Measurements from ENCODE around the gene MLXIP. TPM values are rescaled to one million over a fixed set of nuclear protein-coding genes. Genes with fewer than 3 reads are reported as not detected.

MLXIP gene
- total RNA-seq, 1 donor from 2014 or later, result 48.7 TPM

- no peak overlapping the region for H3K27ac Mint-ChIP-seq
- no peak for TF ChIP-seq CTCF (IDR thresholded peaks at IDR 0.05; ENCODE audit: unreplicated experiment)
- H3K27me3 Mint-ChIP-seq, result peaks cover 12% of the 10 kb centered on the region
- H3K4me3 Mint-ChIP-seq (ENCODE audit: low read depth), result no peak overlapping the region
- no peaks in the 10 kb centered on the region for H3K4me1 Mint-ChIP-seq (ENCODE audit: low read depth)
- no peak for DNase-seq (ENCODE audit: low spot score, unreplicated experiment)
- H3K9me3 Mint-ChIP-seq (ENCODE audit: low read depth), result no peaks in the 10 kb centered on the region
- no peaks in the 10 kb centered on the region for H3K36me3 Mint-ChIP-seq (ENCODE audit: insufficient read depth)
These were observed 83.1 kb downstream of the MLXIP start for GRCh38 chr12:122161682-122162081.

GRCh38 chr12:122162976-122163375 lies 84.4 kb downstream of the MLXIP start:
- Mint-ChIP-seq H3K27ac (no peak overlapping the region), H3K36me3 (ENCODE audit: insufficient read depth) (no peaks in the 10 kb centered on the region), H3K4me1 (ENCODE audit: low read depth) (no peaks in the 10 kb centered on the region), H3K27me3 (peaks cover 12% of the 10 kb centered on the region), H3K9me3 (ENCODE audit: low read depth) (no peaks in the 10 kb centered on the region), H3K4me3 (ENCODE audit: low read depth) (no peak overlapping the region)
- TF ChIP-seq CTCF (IDR thresholded peaks at IDR 0.05; ENCODE audit: unreplicated experiment), result no peak
- no peak for DNase-seq (ENCODE audit: low spot score, unreplicated experiment)

- Mint-ChIP-seq H3K4me1 (ENCODE audit: low read depth) (no peaks in the 10 kb centered on the region), H3K36me3 (ENCODE audit: insufficient read depth) (no peaks in the 10 kb centered on the region), H3K27ac (no peak overlapping the region), H3K4me3 (ENCODE audit: low read depth) (no peak overlapping the region), H3K27me3 (peaks cover 5% of the 10 kb centered on the region), H3K9me3 (ENCODE audit: low read depth) (no peaks in the 10 kb centered on the region)
- no peak for DNase-seq (ENCODE audit: low spot score, unreplicated experiment)
- TF ChIP-seq CTCF (IDR thresholded peaks at IDR 0.05; ENCODE audit: unreplicated experiment), result no peak
These were observed 88.1 kb downstream of the MLXIP start for GRCh38 chr12:122166422-122167349.

GRCh38 chr12:122167356-122167925 lies 88.9 kb downstream of the MLXIP start:
- Mint-ChIP-seq H3K9me3 (ENCODE audit: low read depth) (no peaks in the 10 kb centered on the region), H3K27me3 (peaks cover 5% of the 10 kb centered on the region), H3K4me3 (ENCODE audit: low read depth) (no peak overlapping the region), H3K4me1 (ENCODE audit: low read depth) (no peaks in the 10 kb centered on the region), H3K27ac (no peak overlapping the region), H3K36me3 (ENCODE audit: insufficient read depth) (no peaks in the 10 kb centered on the region)
- DNase-seq (ENCODE audit: low spot score, unreplicated experiment), result no peak
- TF ChIP-seq CTCF (IDR thresholded peaks at IDR 0.05; ENCODE audit: unreplicated experiment), result no peak

- H3K36me3 Mint-ChIP-seq (ENCODE audit: insufficient read depth), result no peaks in the 10 kb centered on the region
- H3K9me3 Mint-ChIP-seq (ENCODE audit: low read depth), result no peaks in the 10 kb centered on the region
- H3K27ac Mint-ChIP-seq, result no peak overlapping the region
- H3K27me3 Mint-ChIP-seq, result peaks cover 7% of the 10 kb centered on the region
- no peaks in the 10 kb centered on the region for H3K4me1 Mint-ChIP-seq (ENCODE audit: low read depth)
- DNase-seq (ENCODE audit: low spot score, unreplicated experiment), result no peak
- no peak for TF ChIP-seq CTCF (IDR thresholded peaks at IDR 0.05; ENCODE audit: unreplicated experiment)
- no peak overlapping the region for H3K4me3 Mint-ChIP-seq (ENCODE audit: low read depth)
These were observed 89.9 kb downstream of the MLXIP start for GRCh38 chr12:122168492-122168891.
